Measurements from ENCODE around the gene DNAH1. TPM values are rescaled to one million over a fixed set of nuclear protein-coding genes. Genes with fewer than 3 reads are reported as not detected.

The DNAH1 gene
- total RNA-seq, 4 donors from 2014 or later = 9.5 to 30.3 (median 14.6) TPM

GRCh38 chr3:52399131-52399530 is 83.0 kb downstream of the DNAH1 start:
- TF ChIP-seq CTCF (IDR thresholded peaks at IDR 0.05; ENCODE audit: low read depth) = no peak

DNA sequence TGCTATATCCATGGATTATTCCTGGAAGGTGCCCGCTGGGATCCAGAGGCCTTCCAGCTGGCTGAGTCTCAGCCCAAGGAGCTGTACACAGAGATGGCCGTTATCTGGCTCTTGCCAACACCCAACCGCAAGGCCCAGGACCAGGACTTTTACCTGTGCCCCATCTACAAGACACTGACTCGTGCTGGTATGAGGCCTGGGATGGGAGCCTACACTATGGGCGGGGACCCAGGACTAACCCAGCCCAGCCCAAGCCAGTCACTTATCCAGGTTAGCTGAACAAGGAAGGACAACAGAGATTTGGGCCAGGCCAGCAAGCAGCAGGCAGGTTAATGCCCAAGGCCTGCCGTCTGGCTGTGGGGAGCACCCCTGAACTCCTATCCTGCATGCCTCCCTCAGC is 83.5 kb downstream of the DNAH1 start:
- TF ChIP-seq CTCF (IDR thresholded peaks at IDR 0.05; ENCODE audit: low read depth) = no peak

DNA sequence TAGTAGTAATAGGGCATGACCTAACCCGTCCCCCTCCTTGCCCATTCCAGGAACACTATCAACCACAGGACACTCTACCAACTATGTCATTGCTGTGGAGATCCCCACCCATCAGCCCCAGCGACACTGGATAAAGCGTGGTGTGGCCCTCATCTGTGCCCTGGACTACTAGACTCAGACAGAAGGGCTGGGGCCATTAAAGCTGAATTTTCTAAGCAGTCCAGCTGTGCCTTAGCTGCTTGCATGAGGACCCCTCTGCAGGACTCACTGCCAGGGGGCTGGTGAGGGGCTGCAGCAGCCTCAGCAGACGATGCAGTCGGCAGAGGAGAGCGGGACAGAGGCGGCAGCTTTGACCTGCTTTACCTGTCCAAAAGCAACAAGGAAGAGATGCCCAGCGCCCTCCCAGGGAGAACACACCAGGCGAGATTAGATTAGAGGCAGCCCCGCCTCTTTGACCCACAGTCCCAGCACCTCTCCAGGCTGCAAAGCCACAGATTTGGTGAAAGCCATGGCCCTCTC is 84.2 kb downstream of the DNAH1 start:
- no peak for TF ChIP-seq CTCF (IDR thresholded peaks at IDR 0.05; ENCODE audit: low read depth)

- TF ChIP-seq CTCF (IDR thresholded peaks at IDR 0.05; ENCODE audit: low read depth) = no peak
Observed at GRCh38 chr3:52401021-52401420, 84.9 kb downstream of the DNAH1 start.

- no peak for TF ChIP-seq CTCF (IDR thresholded peaks at IDR 0.05; ENCODE audit: low read depth)
Observed at GRCh38 chr3:52401551-52401950, 85.4 kb downstream of the DNAH1 start.

GRCh38 chr3:52402101-52402521 is 86.0 kb downstream of the DNAH1 start:
- TF ChIP-seq CTCF (IDR thresholded peaks at IDR 0.05; ENCODE audit: low read depth) = no peak

- no peak for TF ChIP-seq CTCF (IDR thresholded peaks at IDR 0.05; ENCODE audit: low read depth)
Observed at GRCh38 chr3:52402706-52403270, 86.7 kb downstream of the DNAH1 start.
